NCI-H82 (cell line): Measurements from ENCODE around the gene TMEM97.
A peak's percentile ranks its signal among the peaks of the same experiment; 100 is the strongest.
"Not testable (repeated sequence)": the region's sequence is repeated elsewhere in the genome, so short reads cannot be mapped to it uniquely, and the experiment has no call there.

Experiments
- DNase-seq: peaks from one replicate; lab custom pipeline; 2025; lab: John Stamatoyannopoulos, UW

TMEM97 gene

GRCh38 chr17:28338056-28338768 lies 19.2 kb downstream of the TMEM97 start:
- DNase-seq: no peak

- not testable (repeated sequence) for DNase-seq
Measured at GRCh38 chr17:28338769-28339212, 19.8 kb downstream of the TMEM97 start.

DNA sequence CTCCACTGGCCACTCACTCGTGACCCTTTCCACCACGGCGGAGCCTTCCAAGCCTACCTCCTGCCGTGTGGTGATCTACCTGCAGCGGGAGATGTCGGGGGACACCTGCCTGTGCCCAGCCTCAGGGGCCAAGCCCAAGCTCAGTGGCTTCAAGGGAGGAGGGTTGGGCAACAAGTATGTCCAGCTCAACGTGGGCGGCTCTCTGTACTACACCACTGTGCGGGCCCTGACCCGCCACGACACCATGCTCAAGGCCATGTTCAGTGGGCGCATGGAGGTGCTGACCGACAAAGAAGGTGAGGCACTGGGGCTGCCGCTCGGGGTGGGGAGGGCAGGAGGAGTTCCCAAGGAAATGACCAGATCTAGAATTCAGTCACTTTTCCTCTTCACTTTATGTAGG lies 20.4 kb downstream of the TMEM97 start:
- DNase-seq: no peak

- no peak for DNase-seq
Measured at GRCh38 chr17:28340374-28340773, 21.4 kb downstream of the TMEM97 start.

DNA sequence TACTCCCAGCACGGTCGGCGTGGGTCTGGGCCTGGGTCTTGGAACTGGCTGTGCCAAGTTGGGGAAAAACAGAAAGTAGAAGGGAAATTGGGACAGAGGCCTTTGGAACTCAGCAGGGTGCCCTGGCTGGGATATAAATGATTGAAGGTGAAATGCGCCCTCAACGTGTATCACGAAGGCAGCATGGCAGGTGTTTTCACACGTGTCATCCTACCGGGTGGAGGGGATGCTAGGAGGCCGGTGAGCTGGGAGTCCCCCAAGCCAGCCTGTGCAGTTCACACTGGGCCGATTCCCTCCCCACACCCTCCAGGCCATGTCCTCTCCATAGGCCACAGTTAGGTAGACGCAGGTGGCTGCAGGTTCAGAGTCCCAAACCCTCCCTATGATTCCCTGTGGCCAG lies 22.5 kb downstream of the TMEM97 start:
- DNase-seq: no peak

DNA sequence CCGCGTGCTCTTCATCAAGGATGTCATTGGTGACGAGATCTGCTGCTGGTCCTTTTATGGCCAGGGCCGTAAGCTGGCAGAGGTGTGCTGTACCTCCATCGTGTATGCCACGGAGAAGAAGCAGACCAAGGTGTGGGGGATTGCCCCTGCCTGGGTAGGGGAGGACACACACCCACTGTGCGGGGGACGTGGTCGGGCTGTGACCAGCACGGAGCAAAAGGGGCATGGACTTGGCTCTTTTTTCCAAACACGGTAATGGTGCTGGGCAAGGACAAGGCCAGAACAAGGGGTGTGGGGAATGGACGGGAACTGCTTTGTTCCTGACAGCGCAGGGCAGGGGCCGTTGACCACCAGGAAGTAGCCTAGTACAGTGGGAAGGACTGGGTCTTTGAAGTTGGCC lies 23.3 kb downstream of the TMEM97 start:
- no peak for DNase-seq

DNA sequence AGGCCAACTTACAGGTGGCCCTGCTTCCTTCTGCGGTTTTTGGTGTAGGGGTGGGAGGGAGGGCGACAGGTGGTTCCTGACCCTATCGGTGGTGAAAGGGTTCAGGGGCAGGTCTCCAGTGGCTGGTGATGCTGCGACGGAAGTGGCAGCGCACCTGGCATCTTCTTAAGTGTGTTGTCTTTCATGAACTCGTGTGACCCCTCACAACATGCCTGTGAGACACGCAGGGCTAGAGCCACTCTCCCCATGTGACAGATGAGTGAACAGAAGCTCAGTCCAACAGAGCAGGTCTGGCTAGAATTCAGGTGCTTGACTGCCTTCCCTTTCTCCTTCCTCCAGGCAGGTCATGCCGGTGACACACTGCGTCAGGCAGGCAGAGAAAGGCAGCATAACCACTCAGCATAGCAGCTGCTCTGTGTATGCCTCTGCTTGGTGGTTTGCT lies 24.5 kb downstream of the TMEM97 start:
- no peak for DNase-seq

DNA sequence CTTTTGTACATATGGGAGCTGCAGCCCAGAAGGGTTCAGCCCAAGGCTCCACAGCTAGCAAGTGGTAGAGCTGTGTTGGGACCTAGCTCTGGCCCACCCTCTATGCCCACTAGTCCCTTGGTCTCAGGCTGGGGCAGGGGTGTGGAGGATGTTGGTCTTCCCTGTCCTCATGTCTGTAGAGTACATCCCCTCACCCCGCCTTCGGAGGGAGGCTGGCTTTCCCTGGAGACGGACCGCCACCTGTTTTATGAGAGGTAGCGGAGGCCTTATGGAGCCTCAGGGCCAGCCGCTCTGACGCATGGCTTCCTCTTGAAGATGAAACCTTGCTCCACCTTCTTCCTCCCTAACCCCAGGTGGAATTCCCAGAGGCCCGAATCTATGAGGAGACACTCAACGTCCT lies 25.0 kb downstream of the TMEM97 start:
- no peak for DNase-seq

- DNase-seq: no peak
Measured at GRCh38 chr17:28344435-28344901, 25.5 kb downstream of the TMEM97 start.

DNA sequence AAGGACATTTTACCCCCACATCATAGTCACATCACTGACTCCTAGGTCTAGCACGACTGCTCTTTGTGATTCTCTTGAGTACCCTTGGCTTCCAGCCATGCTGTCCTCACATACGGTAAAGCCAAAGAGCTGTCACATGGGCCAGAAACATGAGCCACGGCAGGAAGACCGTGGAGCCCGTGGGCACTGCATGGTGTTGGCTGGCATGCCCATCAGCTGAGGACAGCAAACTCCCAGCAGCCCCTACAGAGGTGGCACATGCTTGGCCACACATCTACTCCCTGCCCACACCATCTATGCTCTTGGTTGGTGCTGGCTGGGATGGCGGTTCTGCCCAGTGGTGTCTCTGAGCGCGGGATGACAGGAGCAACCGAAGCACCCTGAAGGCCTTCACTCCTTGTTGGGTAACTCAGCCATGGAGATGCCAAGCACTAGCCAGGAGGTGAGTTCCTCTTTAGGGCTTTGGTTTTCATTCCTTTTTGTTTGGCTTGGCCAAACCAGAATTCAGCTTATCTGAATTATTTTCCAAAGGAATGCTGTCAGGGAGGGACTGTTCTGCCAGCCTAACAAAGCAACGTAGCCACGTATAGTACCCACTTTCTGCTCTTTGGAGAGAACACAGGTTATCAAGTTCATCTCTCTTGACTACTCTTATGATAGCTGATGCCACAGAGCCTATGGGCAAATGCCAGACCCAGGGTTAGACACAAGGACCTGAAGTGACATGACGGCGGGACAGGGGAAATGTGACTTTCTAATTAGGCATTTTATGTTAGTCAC lies 26.6 kb downstream of the TMEM97 start:
- DNase-seq: no peak

DNA sequence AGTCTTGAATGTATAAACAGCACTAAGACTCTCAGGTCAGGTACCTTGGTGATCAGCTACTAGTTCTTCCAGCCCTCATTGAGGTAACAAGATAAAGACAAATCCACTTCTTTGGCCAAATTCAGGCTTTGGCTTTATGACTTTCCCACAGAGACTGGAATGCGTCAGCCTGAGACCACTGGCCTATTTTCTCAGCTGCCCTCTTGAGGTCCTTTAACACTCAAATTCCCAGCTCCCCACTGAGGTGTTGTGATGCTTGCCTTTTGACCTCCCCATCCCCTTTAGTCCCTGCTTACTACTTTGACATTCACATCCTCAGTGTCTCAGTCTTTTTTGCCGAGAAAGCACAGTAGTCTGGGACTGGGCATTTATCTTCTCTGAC lies 27.2 kb downstream of the TMEM97 start:
- DNase-seq: no peak

- peak; percentile 28 for DNase-seq
Measured at GRCh38 chr17:28346746-28347246, 27.8 kb downstream of the TMEM97 start.

DNA sequence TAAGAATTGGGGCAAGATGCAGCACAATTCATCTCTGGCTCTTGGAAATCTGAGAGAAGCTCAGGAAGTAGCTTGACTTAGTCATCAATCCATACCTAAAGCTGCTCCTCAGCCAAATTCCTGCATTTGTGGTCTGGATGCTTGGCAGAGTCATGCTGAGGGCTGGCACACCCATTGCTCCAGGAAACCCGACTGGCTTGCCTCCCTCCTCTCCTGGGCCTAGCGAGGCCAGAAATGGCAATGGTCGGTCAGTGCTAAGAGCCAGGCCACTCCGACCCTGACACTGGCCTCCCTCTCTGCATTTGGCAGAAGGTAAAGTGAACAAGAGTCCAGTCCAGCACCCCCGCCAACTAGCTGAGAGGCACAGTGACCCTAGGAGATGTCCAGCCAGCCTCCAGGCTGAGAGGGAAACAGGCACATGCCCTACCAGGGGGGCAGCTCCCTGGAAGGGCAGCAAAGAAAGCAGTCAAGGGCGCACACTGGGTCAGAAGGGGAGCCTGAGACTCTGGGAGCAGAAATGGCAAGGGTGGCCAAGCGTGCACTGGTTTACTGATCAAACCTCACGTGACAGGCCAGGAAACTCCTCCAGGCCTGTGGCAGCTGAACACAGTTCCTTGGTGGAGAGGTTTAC lies 28.4 kb downstream of the TMEM97 start:
- no peak for DNase-seq

DNA sequence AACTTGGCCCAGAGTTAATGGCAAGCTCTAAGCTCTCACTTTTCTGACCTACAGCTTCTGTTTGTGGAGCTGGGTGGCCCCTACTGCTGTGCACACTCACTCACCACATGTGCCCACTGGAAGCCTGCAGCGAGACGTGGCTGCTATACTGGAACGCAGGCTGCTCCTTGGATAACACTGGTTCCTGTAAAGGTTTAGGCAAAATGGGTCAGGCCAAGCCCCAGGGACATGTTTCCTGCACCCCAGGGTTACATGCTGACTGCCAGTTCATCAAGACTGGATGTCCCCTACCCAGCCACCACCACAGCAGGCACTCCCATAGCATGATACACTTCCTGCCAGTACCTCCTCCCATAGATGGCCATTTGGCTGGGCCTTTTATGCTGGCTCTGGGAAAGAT lies 30.0 kb downstream of the TMEM97 start:
- no peak for DNase-seq

- no peak for DNase-seq
Measured at GRCh38 chr17:28350271-28350670, 31.3 kb downstream of the TMEM97 start.

DNA sequence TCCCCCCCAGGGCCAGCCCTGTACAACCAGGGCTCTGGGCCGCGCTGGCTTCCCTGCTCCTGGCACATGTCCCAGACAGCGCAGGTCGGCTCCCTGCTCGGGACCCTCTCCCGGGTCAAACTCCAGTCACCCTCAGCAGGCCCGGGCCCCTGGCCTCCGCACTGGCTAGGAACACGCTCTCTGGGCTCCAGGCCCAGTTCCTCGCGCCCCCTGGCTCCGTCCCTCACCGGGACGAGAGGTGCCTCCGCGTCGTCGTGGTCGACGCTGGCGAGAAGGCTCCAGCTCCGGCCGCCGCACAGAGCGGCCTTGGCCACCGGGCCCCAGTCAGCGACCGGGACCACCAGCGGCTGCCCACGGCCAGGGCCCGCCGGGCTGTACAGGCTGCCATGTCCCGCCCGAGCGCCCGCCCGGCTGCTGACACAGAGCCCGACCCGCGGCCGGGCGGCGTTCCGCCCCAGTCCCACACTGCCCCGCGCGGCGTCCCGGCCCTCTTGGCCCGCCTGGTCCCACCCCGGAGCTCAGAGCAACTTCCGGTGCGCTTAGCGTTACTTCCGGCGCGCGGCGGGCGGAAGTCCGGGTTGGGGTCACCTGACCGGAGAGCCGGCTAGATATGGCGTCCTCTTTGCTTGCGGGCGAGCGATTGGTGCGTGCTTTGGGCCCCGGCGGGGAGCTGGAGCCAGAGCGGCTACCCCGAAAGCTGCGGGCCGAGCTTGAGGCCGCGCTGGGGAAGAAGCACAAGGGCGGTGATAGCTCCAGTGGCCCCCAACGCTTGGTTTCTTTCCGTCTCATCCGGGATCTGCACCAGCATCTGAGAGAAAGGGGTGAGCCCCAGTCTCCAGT lies 38.3 kb downstream of the TMEM97 start, which contains the start of gene POLDIP2:
Gene POLDIP2, minus strand, starts transcription at position 467 of the 840 bp plus-strand sequence. Its CDS starts 79 bp downstream, at position 388.
- peak; percentile 97 for DNase-seq

DNA sequence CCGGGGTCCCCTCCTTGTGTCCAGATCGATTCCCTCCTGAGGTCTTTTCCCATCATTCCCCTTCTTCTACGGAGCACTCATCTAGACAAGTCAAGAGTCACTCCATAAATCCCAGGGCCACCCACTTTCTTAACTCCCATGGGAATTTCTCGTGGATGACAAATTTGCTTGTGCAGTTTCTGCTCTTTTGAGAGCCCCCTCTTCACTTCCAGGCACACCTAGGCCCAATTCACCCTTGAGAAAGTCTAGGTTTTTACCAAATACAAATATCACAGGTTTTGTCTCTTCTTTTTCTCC lies 38.8 kb downstream of the TMEM97 start:
- DNase-seq: peak; percentile 52

GRCh38 chr17:28363186-28363585 lies 44.2 kb downstream of the TMEM97 start:
- DNase-seq: peak; percentile 84

DNA sequence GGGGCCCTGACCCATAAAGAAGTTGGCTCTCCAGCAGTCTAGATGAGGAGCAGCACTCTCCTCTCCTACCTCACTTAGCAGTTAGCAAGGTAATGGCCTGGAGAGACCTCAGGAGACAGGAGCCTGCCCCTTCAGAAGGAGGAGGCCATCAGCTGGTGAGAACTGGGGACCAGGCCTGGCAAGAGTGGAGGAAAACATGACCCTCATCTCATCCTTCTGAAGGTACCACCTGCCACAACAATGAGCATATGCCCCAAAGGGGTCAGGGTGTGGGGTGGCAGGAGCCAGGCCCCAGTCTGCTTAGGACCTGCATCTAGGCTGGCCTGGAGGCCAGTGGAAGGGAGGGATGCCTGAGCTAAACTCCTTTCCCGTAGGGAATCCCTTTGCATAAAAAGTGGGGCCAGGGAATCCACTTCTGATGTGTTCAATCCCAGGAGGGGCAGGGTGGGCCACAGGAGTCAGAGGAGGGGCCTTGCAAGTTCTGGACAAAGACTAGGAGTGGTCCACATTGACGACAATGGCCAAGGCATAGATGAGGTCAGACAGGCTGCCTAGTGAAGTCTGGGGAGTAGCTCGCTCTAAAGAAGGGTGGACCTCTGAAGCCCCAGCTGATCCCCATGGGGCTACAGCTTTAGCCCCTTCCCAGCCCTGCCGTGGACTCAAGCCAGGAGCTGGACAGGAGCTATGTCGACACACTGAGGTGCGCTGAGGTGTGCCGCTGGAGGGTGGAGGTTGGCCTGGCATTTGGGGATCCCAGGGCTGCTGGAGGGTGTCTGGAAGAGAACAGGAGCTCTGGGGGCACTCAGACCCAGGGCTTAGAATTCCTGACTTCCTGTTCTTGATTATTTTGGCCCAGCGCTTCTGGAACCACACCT lies 45.0 kb downstream of the TMEM97 start:
- no peak for DNase-seq

GRCh38 chr17:28364665-28365363 lies 45.8 kb downstream of the TMEM97 start, which contains the start of gene SEBOX:
SEBOX (minus strand) TSS chr17:28365199; CDS start chr17:28365151, 48 bp downstream.
- no peak for DNase-seq
